ENCODE results near the gene SEMA7A.
"Not testable (repeated sequence)": the region's sequence is repeated elsewhere in the genome, so short reads cannot be mapped to it uniquely, and the experiment has no call there.

Gene SEMA7A

DNA sequence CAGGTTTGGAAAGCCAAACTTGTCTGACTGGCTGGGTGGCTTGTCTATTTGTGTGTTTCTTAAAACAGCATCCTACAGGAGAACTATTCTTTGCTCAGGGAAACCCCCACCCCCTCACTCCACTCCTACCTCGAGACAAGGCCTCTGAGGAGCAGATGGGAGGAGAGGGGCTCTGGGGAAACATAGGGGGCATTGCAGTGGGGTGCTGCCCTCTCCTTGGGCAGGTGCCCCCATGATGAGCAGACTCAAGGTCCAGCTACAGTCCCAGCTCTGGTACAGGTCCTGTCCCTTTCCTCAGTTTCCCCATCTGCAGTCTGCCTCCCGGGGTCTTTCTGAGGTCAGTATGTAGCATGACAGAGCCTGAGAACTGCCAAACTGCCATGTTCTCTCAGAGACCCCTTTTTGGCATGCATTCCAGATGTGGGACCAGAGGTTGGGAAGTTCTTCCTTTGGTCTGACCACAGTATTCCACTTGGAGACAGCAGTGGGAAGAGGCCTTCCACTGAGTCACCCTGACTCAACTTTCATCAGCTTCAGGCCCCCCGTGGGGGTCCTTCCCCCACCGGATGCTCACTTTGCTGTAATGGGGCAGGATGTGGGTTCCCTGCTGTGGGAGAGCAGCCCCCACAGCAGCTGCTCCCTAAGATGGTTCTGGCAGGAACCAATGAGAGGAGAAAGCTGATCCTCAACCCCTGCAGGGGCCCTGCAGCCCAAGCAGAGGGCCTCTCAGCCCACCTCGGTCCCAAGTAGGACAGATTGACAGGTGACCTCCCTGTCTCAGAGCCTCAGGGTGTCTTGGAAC, 34.0 kb downstream of the SEMA7A start:
- DNase-seq (ENCODE audit: low spot score) = no peak

- no peak for DNase-seq (ENCODE audit: low spot score)
These were observed 34.7 kb downstream of the SEMA7A start for GRCh38 chr15:74399100-74399499.

DNA sequence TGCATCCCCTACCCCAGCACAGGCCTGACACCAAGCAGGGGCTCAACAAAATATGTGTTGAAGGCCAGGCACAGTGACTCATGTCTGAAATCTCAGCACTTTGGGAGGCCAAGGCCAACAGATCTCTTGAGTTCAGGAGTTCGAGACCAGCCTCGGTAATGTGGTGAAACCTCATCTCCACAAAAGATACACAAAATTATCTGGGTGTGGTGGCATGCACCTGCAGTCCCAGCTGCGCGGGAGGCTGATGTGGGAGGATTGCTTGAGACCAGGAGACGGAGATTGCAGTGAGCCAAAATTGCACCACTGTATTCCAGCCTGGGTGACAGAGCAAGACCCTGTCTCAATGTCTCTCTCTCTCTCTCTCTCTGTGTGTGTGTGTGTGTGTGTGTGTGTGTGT, 35.6 kb downstream of the SEMA7A start:
- no peak for DNase-seq (ENCODE audit: low spot score)

DNA sequence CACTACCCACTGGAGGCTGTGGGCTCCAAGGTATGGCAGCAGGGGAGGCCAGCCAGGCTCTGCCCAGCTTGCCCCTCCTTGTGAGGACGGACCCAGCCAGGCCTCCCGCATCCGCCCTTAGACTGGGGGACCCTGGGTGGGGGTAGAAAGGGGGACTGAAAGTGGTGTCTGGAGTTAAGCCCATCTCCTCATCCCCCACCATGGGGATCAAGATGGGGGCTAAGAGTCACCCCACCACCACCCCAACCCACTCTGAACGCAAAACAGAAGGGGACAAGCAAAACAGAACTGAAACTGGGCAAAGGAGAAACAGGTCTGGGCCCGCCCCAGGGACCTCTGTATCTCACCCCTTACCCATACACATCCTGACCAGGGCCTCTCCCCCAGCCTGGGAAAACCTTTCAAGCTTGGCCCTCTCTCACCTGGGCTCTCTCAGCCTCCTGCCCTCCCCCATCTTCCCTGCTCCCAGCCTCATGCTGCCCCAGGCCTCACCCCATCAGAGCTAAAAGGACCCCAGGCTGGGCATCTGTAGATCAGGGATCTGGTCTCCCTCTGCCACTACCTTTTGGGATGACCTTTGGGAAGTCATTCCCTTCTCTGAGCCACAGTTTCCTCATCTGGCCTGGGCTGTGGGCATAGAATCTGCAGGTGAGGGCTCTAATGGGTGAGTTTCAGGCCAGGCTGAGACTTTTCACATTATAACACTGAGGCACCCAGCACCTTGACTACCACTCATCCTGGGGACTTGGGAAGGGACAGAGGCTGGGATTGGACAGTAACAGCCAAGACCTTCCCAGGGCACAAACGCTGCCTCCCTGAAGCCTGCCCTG, 36.3 kb downstream of the SEMA7A start:
- no peak for DNase-seq (ENCODE audit: low spot score)

- no peak for DNase-seq (ENCODE audit: low spot score)
These were observed 37.1 kb downstream of the SEMA7A start for GRCh38 chr15:74396445-74397238.

DNA sequence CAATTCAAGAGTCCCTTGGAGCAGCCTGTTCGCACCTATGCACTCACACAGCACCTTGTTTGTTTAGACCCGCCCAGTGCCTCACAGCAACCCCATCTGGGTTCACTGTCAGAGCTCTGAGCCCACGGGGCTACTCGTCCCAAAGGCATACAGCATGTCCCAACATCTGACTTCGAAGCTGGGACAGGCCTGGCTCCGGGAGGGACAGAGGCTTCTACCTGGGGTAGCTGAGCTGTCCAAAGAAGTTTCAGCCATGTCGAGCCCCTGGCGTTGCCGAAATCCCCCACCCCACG, 37.7 kb downstream of the SEMA7A start:
- no peak for DNase-seq (ENCODE audit: low spot score)

- no peak for DNase-seq (ENCODE audit: low spot score)
These were observed 38.2 kb downstream of the SEMA7A start for GRCh38 chr15:74395319-74396145.

DNA sequence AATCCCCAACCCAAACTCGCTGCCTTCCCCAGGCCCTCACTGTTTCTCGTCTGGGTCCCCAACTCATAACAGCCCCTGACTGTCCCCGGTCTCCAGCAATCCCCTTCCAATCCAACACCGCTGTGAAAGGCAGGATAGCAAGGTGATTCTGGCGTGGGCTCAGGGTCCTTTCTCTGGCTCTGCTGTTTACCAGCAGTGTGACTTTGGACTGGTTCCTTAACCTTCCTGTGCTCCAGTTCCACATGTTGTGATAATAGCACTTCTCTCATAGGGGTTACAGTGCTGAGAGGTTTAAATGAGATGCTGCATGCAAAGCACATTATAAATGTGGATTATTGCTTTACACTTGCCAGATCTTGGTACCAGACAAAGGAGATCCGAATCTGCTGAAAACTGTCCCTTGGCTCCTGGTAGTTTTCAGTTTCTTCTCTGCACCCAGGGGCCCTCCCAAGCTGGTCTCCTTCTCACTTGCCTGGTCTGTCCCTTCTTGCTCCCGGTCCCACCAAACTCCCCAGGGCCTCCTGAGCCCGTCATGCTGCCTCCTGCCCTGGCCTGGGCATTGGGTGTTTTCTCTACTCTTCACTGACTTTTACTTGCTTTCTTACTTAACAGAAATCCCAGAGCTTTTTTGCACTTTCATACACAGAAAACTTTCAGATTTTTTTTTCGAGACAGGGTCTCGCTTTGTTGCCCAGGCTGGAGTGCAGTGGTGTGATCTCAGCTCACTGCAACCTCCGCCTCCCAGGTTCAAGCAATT, 39.5 kb downstream of the SEMA7A start:
- no peak for DNase-seq (ENCODE audit: low spot score)

- DNase-seq (ENCODE audit: low spot score) = no peak
These were observed 40.3 kb downstream of the SEMA7A start for GRCh38 chr15:74393423-74393822.

DNA sequence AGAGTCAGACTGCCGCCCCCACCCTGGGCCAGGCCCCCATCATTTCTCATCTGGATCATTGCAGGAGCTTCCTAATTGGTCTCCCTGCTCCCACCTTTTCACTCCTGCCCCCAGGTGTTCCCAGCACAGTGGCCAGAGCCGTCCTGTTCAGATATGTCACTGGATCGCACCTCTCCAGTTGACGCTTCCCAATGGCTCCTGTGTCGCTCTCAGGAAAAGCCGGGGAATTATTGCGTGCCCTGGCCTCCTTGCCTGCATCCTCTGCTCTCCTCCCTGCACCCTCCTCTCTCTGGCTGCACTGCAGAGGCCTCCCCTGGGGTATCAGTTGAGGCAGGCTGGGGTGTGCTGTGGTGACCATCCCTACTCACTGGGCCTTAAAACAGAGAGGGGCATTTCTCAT, 40.9 kb downstream of the SEMA7A start:
- DNase-seq (ENCODE audit: low spot score) = no peak

GRCh38 chr15:74392451-74392830, 41.3 kb downstream of the SEMA7A start:
- DNase-seq (ENCODE audit: low spot score) = no peak

- DNase-seq (ENCODE audit: low spot score) = no peak
These were observed 41.9 kb downstream of the SEMA7A start for GRCh38 chr15:74391582-74392450.

DNA sequence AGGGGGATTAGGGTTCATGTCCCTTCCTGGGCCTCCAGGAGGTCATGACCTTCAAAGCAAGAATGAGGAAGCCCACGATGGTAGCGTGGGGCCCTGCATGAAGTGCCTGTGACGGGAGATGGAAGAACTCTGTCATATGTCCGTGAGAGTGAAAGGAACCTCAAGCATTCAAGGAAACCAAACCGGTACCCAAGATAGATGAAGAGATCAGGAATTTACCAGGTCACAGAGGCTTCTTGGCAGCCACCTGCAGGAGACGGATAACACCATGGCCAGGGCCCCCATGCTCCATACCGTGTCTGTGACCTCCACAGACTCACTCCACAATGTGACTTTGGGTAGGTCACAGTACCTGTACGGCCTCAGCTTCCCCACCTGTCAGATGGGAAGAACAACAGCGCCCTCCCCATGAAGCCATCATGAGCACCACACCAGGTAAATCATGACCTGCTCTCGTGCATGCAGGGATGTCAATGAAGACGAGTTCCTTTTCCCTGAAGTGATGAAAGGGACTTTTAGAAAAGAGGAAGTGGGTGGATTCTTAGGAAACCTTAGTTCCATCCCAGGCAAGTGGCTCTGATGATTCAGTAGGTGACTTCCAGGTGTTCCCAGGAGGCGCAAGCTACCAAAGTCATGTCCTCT, 43.0 kb downstream of the SEMA7A start:
- DNase-seq (ENCODE audit: low spot score) = no peak

DNA sequence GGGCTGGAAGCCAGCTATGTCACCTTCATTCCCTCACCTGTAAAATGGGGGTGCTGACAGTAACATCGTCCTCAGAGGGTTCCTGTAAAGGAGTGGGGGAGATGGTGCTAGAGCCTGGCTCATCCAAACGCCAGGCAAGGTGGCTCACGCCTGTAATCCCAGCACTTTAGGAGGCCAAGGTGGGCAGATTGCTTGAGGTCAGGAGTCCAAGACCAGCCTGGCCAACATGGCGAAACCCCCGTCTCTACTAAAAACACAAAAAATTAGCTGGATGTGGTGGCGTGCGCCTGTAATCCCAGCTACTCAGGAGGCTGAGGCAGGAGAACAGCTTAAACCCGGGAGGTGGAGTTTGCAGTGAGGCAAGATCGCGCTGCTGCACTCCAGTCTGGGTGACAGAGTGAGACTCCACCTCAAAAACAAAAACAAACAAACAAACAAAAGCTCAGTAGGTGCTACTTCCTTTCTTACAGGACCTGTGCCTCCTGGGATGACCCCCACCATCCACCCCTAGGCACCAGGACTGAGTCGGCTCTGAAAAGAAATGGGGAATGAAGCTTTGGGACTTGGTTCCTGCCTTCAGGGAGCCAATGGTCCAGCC, 43.6 kb downstream of the SEMA7A start:
- not testable (repeated sequence) for DNase-seq (ENCODE audit: low spot score)

- DNase-seq (ENCODE audit: low spot score) = peak; percentile 41
These were observed 44.3 kb downstream of the SEMA7A start for GRCh38 chr15:74389241-74390048.

GRCh38 chr15:74388363-74388951, 45.3 kb downstream of the SEMA7A start:
- DNase-seq (ENCODE audit: low spot score) = no peak

DNA sequence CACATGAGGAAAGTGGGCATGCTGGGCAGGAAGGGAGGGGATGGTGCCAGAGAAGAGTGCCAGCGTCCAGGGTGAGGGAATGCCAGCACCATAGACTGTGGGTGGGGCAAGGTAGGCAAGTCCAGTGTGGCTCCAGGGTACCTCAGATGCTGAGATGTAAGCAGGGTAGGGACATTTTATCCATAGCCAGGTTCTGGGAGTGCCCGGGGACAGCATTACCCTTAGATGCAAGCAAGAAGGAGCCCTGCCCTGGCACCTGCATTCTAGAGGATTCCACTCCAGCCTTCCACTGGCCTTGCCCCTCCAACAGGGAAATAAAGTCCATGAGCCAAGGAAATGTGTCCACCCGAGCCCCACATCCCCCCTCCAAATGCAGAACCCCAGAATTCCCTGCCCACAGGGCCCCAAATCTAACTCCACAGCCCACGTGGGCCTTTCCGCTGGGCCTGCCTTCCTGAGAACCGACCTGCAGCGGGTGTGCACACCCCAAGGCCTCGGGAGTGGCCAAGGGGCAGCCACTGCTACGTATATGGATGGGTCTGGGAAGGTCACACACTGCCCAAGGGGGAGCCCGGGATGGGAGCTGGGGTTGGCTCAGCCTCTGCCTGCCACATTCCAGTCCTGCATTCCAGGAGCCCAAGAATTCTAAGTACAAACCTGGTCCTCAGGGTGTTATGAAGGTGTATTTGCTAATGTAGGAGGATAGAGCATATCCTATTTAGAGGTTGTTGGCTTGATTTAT, 46.0 kb downstream of the SEMA7A start:
- DNase-seq (ENCODE audit: low spot score) = no peak

All from SK-N-DZ (cell line).